ENCODE results near the gene CACNA1I. TPM values are rescaled to one million over a fixed set of nuclear protein-coding genes. Genes with fewer than 3 reads are reported as not detected.

Gene CACNA1I
- polyA plus RNA-seq, 1 of the 3 experiments (the other 2 are of a cell fraction) = not detected

- no peak for TF ChIP-seq USF2 (IDR thresholded peaks at IDR 0.05; ENCODE audit: borderline replicate concordance, low read depth, low read length)
Measured at GRCh38 chr22:39654131-39654926, 83.8 kb downstream of the CACNA1I start (continued).

- no peaks in the 10 kb centered on the region for H3K36me3 ChIP-seq (replicated peaks in 1 of 2; ENCODE audit: control insufficient read depth in 1 of 2, insufficient read depth in 2 of 2, low read length in 1 of 2)
- ChIA-PET CTCF (interaction anchor here (0.7 to 1.6 kb wide), 3 partner anchors 95 to 370 kb away, joined by 3 to 5 read pairs (median 5); no protein-coding TSS in a partner anchor), POLR2A (no interaction called here)
- H3F3A ChIP-seq (replicated peaks; ENCODE audit: insufficient read depth) = no peaks in the 10 kb centered on the region
- no peaks in the 10 kb centered on the region for H3K79me2 ChIP-seq (ENCODE audit: insufficient read depth)
- H4K20me1 ChIP-seq (ENCODE audit: insufficient read depth) = no peaks in the 10 kb centered on the region
- 94% methylated on average over 2 of the region's 8 CpGs for WGBS (ENCODE audit: low lambda C conversion rate)
- no peak overlapping the region for H3K4me2 ChIP-seq
- H3K4me3 ChIP-seq (ENCODE audit: low read depth in 2 of 2, low read length in 1 of 2) = no peak overlapping the region
- no peaks in the 10 kb centered on the region for H3K9me2 ChIP-seq
- H3K27ac ChIP-seq (ENCODE audit: low read depth in 2 of 2, low read length in 1 of 2) = no peak overlapping the region
- no peaks in the 10 kb centered on the region; a peak in 1 of 4 replicates for H3K4me1 ChIP-seq (ENCODE audit: control insufficient read depth in 1 of 2, insufficient read depth in 2 of 2, low read depth in 1 of 2, low read length in 1 of 2)
- peak; percentile 39 for DNase-seq
- no peak overlapping the region for H3K9ac ChIP-seq
- H3K27me3 ChIP-seq (ENCODE audit: insufficient read depth) = no peaks in the 10 kb centered on the region
- TF ChIP-seq ZBTB33 (IDR thresholded peaks at IDR 0.05; ENCODE audit: borderline replicate concordance, low read depth) (no peak), TAF1 (IDR thresholded peaks at IDR 0.05; ENCODE audit: borderline replicate concordance, low read depth, low read length) (no peak), RFX5 (IDR thresholded peaks at IDR 0.05; ENCODE audit: low read length) (no peak), USF2 (IDR thresholded peaks at IDR 0.05; ENCODE audit: borderline replicate concordance, low read depth, low read length) (no peak), MXI1 (IDR thresholded peaks at IDR 0.05; ENCODE audit: low read depth, low read length) (no peak), POLR2AphosphoS5 (IDR thresholded peaks at IDR 0.05; ENCODE audit: low read depth, low read length) (no peak), EP300 (IDR thresholded peaks at IDR 0.05; ENCODE audit: borderline replicate concordance in 1 of 2, low read depth in 1 of 2, low read length in 1 of 2) (no peak), RAD21 (IDR thresholded peaks at IDR 0.05; ENCODE audit: low read length) (no peak), USF1 (IDR thresholded peaks at IDR 0.05; ENCODE audit: borderline replicate concordance, low read depth) (no peak), GATA2 (CRISPR knock-in tag; IDR thresholded peaks at IDR 0.05) (no peak), GABPA (IDR thresholded peaks at IDR 0.05; ENCODE audit: low read depth) (no peak), IRF3 (IDR thresholded peaks at IDR 0.05; ENCODE audit: low read depth, low read length) (no peak)
- no peak overlapping the region for H2AFZ ChIP-seq (ENCODE audit: low read depth)
- no peaks in the 10 kb centered on the region for H3K9me3 ChIP-seq
Measured at GRCh38 chr22:39655004-39655579, 84.5 kb downstream of the CACNA1I start.

All from SK-N-SH (cell line).